Liver (tissue), 9 donors: ENCODE measurements around the gene KCNT1. TPM values are rescaled to one million over a fixed set of nuclear protein-coding genes. Genes with fewer than 3 reads are reported as not detected.

Experiments
- DNase-seq: peaks from one replicate; pipeline ENCODE4 v3.0.0-alpha.2; 2017; ENCODE audit warnings: low spot score
- H3K27ac ChIP-seq, 2 donors: one replicate each; pipeline ENCODE4 v1.7.0; 2013; ENCODE audit warnings: inconsistent platforms in 2 of 2, low read length in 2 of 2, control low read depth in 1 of 2, low read depth in 1 of 2, mild to moderate bottlenecking in 1 of 2
- H3K27me3 ChIP-seq, 4 donors: one replicate each; pipeline versions ENCODE4 v1.6.1 to v1.7.0; 2013; ENCODE audit warnings: low read length in 3 of 4, inconsistent platforms in 1 of 4, mild to moderate bottlenecking in 1 of 4, moderate library complexity in 1 of 4; ENCODE audit not compliant: control insufficient read depth in 4 of 4, insufficient read depth in 4 of 4
- H3K36me3 ChIP-seq, 4 donors: one replicate each; pipeline versions ENCODE4 v1.6.1 to v1.7.0; 2013; ENCODE audit warnings: low read length in 3 of 4, mild to moderate bottlenecking in 3 of 4, low read depth in 1 of 4, moderate library complexity in 1 of 4; ENCODE audit not compliant: control insufficient read depth in 4 of 4, insufficient read depth in 3 of 4
- H3K4me1 ChIP-seq, 4 donors: one replicate each; pipeline versions ENCODE4 v1.6.1 to v1.7.0; 2013; ENCODE audit warnings: low read length in 3 of 4, mild to moderate bottlenecking in 3 of 4, moderate library complexity in 1 of 4; ENCODE audit not compliant: control insufficient read depth in 4 of 4, insufficient read depth in 4 of 4
- H3K4me3 ChIP-seq, 3 donors: one replicate each; pipeline versions ENCODE4 v1.6.1 to v1.7.0; 2013; ENCODE audit warnings: low read length in 3 of 3, control low read depth in 1 of 3, low read depth in 1 of 3, mild to moderate bottlenecking in 1 of 3
- H3K9ac ChIP-seq, 2 donors: one replicate each; pipeline ENCODE4 v1.7.0; 2013; ENCODE audit warnings: low read length in 2 of 2, mild to moderate bottlenecking in 2 of 2, moderate library complexity in 2 of 2, control low read depth in 1 of 2, low read depth in 1 of 2
- H3K9me3 ChIP-seq, 4 donors: one replicate each; pipeline versions ENCODE4 v1.6.1 to v1.7.0; 2013; ENCODE audit warnings: low read length in 3 of 4; ENCODE audit not compliant: control insufficient read depth in 4 of 4
- EGR1 ChIP-seq, 2 donors: IDR thresholded peaks; 2 replicates each; pipeline ENCODE4 v1.6.1; 2016 to 2018; ENCODE audit warnings: antibody characterized with exemption in 2 of 2, low read depth in 2 of 2
- FOXA1 ChIP-seq: IDR thresholded peaks from 2 replicates; pipeline ENCODE4 v1.6.1; 2016; ENCODE audit warnings: antibody characterized with exemption
- FOXA2 ChIP-seq: IDR thresholded peaks from 2 replicates; pipeline ENCODE4 v1.6.1; 2016; ENCODE audit warnings: antibody characterized with exemption
- GABPA ChIP-seq, 2 donors: IDR thresholded peaks in 1 of 2; conservative IDR thresholded peaks in 1 of 2; 2 replicates each; pipeline ENCODE4 v1.6.1; 2016; ENCODE audit warnings: antibody characterized with exemption in 2 of 2, mild to moderate bottlenecking in 1 of 2, moderate library complexity in 1 of 2
- HNF4A ChIP-seq, 2 donors: conservative IDR thresholded peaks; 2 replicates each; pipeline ENCODE4 v1.6.1; 2016; ENCODE audit warnings: antibody characterized with exemption in 2 of 2, mild to moderate bottlenecking in 2 of 2
- HNF4G ChIP-seq: IDR thresholded peaks from 2 replicates; pipeline ENCODE4 v1.6.1; 2016; ENCODE audit warnings: antibody characterized with exemption
- JUND ChIP-seq, 2 donors: IDR thresholded peaks; 2 replicates each; pipeline ENCODE4 v1.6.1; 2016; ENCODE audit warnings: antibody characterized with exemption in 2 of 2
- NR2F2 ChIP-seq: IDR thresholded peaks from 2 replicates; pipeline ENCODE4 v1.6.1; 2016; ENCODE audit warnings: antibody characterized with exemption
- RAD21 ChIP-seq, 2 donors: IDR thresholded peaks; 2 replicates each; pipeline ENCODE4 v1.6.1; 2016; ENCODE audit warnings: antibody characterized with exemption in 2 of 2, mild to moderate bottlenecking in 2 of 2
- RXRA ChIP-seq, 2 donors: IDR thresholded peaks; 2 replicates each; pipeline ENCODE4 v1.6.1; 2017 to 2018; ENCODE audit warnings: antibody characterized with exemption in 2 of 2, mild to moderate bottlenecking in 1 of 2
- SP1 ChIP-seq: IDR thresholded peaks from 2 replicates; pipeline ENCODE4 v1.6.1; 2018; ENCODE audit warnings: antibody characterized with exemption, mild to moderate bottlenecking
- TAF1 ChIP-seq: conservative IDR thresholded peaks from 2 replicates; pipeline ENCODE4 v1.6.1; 2016; ENCODE audit warnings: antibody characterized with exemption, mild to moderate bottlenecking
- YY1 ChIP-seq: IDR thresholded peaks from 2 replicates; pipeline ENCODE4 v1.6.1; 2016; ENCODE audit warnings: antibody characterized with exemption, mild to moderate bottlenecking
- WGBS: extraction: QIAGEN DNeasy Blood & Tissue Kit; methylation state at CpG from one replicate; pipeline ENCODE4 v1.1.7; 2013; 5-methylcytosine and 5-hydroxymethylcytosine counted together
- polyA plus RNA-seq, 2 donors: library from polyadenylated mRNA; stranded (reverse) in 1 of 2; unstranded in 1 of 2; fragments of 200-250 nt in 1 of 2; fragments of >200 nt in 1 of 2; fragmentation: Nextera tagmentation in 1 of 2; extraction: Ambion mirVana in 1 of 2; gene quantifications; one replicate each; pipeline versions ENCODE4 v1.2.1 to v1.2.3, GENCODE V29; 2013 to 2015
- total RNA-seq, 2 donors: library from RNA; depleted of rRNA; stranded (reverse); fragments of >200 nt; gene quantifications; one replicate each; pipeline ENCODE4 v1.2.3, GENCODE V29; 2014
- TF ChIP-seq, protein P1 (sequence below): IDR thresholded peaks from 2 replicates; pipeline ENCODE4 v1.6.1; 2016; ENCODE audit warnings: antibody characterized with exemption
- TF ChIP-seq, protein P2 (sequence below): IDR thresholded peaks from 2 replicates; pipeline ENCODE4 v1.6.1; 2016; ENCODE audit warnings: antibody characterized with exemption, mild to moderate bottlenecking
- TF ChIP-seq, protein P3 (sequence below): fragments of 150-350 bp; IDR thresholded peaks from 2 replicates; pipeline ENCODE4 v1.5.1; 2017; ENCODE audit warnings: improper control_type of control experiment, low read depth, low read length; ENCODE audit not compliant: missing input control
- TF ChIP-seq, protein P4 (sequence below): IDR thresholded peaks from 2 replicates; pipeline ENCODE4 v1.6.1; 2016; ENCODE audit warnings: antibody characterized with exemption
- TF ChIP-seq, protein P5 (sequence below): IDR thresholded peaks from 2 replicates; pipeline ENCODE4 v1.6.1; 2016; ENCODE audit warnings: antibody characterized with exemption
- donor health status: healthy.
- donor health status: healthy.
- donor health status: healthy.
- donor health status: healthy.
- donor health status: healthy.

KCNT1 gene
- total and polyA plus RNA-seq, 4 donors = 0.08 TPM; not detected in 2

DNA sequence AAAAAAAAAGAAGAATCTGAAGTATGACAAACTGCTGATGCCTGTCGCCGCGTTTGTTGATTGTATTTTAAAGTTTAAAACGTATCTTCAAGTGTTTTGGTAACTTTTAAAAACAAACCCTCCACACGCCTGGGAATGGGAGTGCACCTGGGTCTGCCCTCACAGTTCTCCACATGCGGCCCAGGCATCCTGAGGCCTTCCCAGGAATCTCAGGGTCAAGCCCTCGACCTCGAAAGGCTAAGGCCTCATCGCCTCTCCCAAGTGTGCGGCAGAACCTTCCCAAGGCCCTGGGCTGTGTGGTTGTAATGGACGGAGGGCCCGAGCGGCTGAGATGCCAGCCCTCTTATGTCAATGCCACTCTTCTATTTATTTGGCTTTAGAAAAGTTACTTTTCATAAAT lies 111.0 kb downstream of the KCNT1 start:
- H3K4me3 ChIP-seq = no peak overlapping the region
- H3K36me3 ChIP-seq = peaks cover 11 to 68% (median 32%) of the 10 kb centered on the region in 4 donors
- H3K4me1 ChIP-seq = no peaks in the 10 kb centered on the region
- H3K9me3 ChIP-seq = no peaks in the 10 kb centered on the region
- WGBS = 93% methylated on average over 13 of the region's 13 CpGs
- H3K27ac ChIP-seq = no peak overlapping the region
- no peak overlapping the region for H3K9ac ChIP-seq
- no peaks in the 10 kb centered on the region for H3K27me3 ChIP-seq
- DNase-seq = no peak
- no peak for TF ChIP-seq HNF4A (conservative IDR thresholded peaks at IDR 0.05)
- TF ChIP-seq SP1 = no peak
- no peak for TF ChIP-seq EGR1 (IDR thresholded peaks at IDR 0.05; ENCODE audit: low read depth in 2 of 2)
- TF ChIP-seq, protein P1, sequence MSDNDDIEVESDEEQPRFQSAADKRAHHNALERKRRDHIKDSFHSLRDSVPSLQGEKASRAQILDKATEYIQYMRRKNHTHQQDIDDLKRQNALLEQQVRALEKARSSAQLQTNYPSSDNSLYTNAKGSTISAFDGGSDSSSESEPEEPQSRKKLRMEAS = no peak
- no peak for TF ChIP-seq FOXA2
- TF ChIP-seq, protein P2, sequence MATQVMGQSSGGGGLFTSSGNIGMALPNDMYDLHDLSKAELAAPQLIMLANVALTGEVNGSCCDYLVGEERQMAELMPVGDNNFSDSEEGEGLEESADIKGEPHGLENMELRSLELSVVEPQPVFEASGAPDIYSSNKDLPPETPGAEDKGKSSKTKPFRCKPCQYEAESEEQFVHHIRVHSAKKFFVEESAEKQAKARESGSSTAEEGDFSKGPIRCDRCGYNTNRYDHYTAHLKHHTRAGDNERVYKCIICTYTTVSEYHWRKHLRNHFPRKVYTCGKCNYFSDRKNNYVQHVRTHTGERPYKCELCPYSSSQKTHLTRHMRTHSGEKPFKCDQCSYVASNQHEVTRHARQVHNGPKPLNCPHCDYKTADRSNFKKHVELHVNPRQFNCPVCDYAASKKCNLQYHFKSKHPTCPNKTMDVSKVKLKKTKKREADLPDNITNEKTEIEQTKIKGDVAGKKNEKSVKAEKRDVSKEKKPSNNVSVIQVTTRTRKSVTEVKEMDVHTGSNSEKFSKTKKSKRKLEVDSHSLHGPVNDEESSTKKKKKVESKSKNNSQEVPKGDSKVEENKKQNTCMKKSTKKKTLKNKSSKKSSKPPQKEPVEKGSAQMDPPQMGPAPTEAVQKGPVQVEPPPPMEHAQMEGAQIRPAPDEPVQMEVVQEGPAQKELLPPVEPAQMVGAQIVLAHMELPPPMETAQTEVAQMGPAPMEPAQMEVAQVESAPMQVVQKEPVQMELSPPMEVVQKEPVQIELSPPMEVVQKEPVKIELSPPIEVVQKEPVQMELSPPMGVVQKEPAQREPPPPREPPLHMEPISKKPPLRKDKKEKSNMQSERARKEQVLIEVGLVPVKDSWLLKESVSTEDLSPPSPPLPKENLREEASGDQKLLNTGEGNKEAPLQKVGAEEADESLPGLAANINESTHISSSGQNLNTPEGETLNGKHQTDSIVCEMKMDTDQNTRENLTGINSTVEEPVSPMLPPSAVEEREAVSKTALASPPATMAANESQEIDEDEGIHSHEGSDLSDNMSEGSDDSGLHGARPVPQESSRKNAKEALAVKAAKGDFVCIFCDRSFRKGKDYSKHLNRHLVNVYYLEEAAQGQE = no peak
- no peak for TF ChIP-seq GABPA (IDR thresholded peaks at IDR 0.05 in 1 of 2, conservative IDR thresholded peaks at IDR 0.05 in 1 of 2)
- TF ChIP-seq, protein P3, sequence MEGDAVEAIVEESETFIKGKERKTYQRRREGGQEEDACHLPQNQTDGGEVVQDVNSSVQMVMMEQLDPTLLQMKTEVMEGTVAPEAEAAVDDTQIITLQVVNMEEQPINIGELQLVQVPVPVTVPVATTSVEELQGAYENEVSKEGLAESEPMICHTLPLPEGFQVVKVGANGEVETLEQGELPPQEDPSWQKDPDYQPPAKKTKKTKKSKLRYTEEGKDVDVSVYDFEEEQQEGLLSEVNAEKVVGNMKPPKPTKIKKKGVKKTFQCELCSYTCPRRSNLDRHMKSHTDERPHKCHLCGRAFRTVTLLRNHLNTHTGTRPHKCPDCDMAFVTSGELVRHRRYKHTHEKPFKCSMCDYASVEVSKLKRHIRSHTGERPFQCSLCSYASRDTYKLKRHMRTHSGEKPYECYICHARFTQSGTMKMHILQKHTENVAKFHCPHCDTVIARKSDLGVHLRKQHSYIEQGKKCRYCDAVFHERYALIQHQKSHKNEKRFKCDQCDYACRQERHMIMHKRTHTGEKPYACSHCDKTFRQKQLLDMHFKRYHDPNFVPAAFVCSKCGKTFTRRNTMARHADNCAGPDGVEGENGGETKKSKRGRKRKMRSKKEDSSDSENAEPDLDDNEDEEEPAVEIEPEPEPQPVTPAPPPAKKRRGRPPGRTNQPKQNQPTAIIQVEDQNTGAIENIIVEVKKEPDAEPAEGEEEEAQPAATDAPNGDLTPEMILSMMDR = no peak
- TF ChIP-seq FOXA1 = no peak
- TF ChIP-seq JUND (IDR thresholded peaks at IDR 0.05) = no peak
- no peak for TF ChIP-seq HNF4G
- no peak for TF ChIP-seq RAD21 (IDR thresholded peaks at IDR 0.05)
- TF ChIP-seq TAF1 = no peak
- TF ChIP-seq, protein P4, sequence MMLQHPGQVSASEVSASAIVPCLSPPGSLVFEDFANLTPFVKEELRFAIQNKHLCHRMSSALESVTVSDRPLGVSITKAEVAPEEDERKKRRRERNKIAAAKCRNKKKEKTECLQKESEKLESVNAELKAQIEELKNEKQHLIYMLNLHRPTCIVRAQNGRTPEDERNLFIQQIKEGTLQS = no peak
- TF ChIP-seq YY1 = no peak
- TF ChIP-seq RXRA (IDR thresholded peaks at IDR 0.05) = no peak
- TF ChIP-seq, protein P5, sequence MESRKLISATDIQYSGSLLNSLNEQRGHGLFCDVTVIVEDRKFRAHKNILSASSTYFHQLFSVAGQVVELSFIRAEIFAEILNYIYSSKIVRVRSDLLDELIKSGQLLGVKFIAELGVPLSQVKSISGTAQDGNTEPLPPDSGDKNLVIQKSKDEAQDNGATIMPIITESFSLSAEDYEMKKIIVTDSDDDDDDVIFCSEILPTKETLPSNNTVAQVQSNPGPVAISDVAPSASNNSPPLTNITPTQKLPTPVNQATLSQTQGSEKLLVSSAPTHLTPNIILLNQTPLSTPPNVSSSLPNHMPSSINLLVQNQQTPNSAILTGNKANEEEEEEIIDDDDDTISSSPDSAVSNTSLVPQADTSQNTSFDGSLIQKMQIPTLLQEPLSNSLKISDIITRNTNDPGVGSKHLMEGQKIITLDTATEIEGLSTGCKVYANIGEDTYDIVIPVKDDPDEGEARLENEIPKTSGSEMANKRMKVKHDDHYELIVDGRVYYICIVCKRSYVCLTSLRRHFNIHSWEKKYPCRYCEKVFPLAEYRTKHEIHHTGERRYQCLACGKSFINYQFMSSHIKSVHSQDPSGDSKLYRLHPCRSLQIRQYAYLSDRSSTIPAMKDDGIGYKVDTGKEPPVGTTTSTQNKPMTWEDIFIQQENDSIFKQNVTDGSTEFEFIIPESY = no peak
- no peak for TF ChIP-seq NR2F2
